GM12875 (cell line): ENCODE measurements around the gene AMOTL1.

ENCODE experiments used
- H3K4me3 ChIP-seq: one replicate; pipeline ENCODE4 v1.5.1; 2011; ENCODE audit warnings: low read depth, low read length, control low read depth
- CTCF ChIP-seq: IDR thresholded peaks from 2 replicates; pipeline ENCODE4 v1.5.1; 2011; ENCODE audit warnings: low read depth, mild to moderate bottlenecking, control low read depth, inconsistent platforms, low read length, moderate library complexity, borderline replicate concordance; ENCODE audit not compliant: insufficient read depth

AMOTL1 gene

GRCh38 chr11:94869186-94869585 is 101.0 kb downstream of the AMOTL1 start:
- H3K4me3 ChIP-seq, result no peak overlapping the region
- no peak for TF ChIP-seq CTCF

GRCh38 chr11:94870422-94870821 is 102.3 kb downstream of the AMOTL1 start:
- no peak for TF ChIP-seq CTCF
- H3K4me3 ChIP-seq, result no peak overlapping the region

GRCh38 chr11:94871491-94872185 is 103.5 kb downstream of the AMOTL1 start:
- no peak for TF ChIP-seq CTCF
- no peak overlapping the region for H3K4me3 ChIP-seq

- TF ChIP-seq CTCF, result no peak
- H3K4me3 ChIP-seq, result no peak overlapping the region
Observed at GRCh38 chr11:94873916-94874540, 105.9 kb downstream of the AMOTL1 start.

- no peak for TF ChIP-seq CTCF
- H3K4me3 ChIP-seq, result no peak overlapping the region
Observed at GRCh38 chr11:94876222-94876621, 108.1 kb downstream of the AMOTL1 start.

- TF ChIP-seq CTCF, result no peak
- no peak overlapping the region for H3K4me3 ChIP-seq
Observed at GRCh38 chr11:94876645-94877442, 108.7 kb downstream of the AMOTL1 start.
